VCaP (cell line): Measurements from ENCODE around the gene DSTYK.

Experiments
- H3K27ac ChIP-seq: fragments of 450-650 bp; 2 replicates; pipeline ENCODE4 v1.5.1; 2017
- CTCF ChIP-seq: fragments of 450-650 bp; conservative IDR thresholded peaks from 2 replicates; pipeline ENCODE4 v1.5.1; 2017; ENCODE audit warnings: mild to moderate bottlenecking, moderate library complexity

DSTYK gene

DNA sequence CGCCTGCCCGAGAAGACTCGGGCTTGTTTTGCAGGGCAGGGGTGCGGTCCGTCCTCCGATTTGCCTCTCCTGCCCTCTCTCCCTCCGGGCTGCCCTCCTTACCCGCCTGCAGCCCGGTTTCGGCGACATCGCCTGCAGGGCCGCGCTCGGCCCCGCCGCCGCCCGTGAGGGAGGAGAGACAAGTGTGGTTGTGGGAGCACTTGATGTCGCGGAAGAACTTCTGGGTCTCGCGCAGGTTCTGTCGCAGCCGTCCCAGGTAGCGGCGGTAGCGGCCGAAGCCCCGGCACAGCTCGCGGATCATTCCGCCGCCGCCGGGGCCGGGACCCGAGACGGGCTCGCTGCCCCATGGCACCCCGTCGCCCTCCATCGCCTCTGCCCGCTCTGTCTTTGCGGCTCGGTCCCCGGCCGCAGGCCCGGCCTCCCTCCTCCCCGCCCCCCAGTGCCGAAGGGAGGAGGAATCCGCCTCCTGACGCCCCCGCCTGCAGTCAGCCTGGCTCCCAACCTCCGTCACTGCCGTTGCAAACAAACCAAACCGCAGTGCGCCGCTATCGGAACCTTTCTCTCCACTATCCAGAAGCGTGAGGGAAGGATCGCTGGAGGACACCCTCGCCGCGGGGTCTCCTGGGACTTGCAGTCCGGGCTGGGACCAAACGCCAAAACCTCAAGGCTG, at the start of gene DSTYK:
DSTYK (minus strand) TSS at position 534 of the 670 bp plus-strand sequence; CDS start at position 367, 167 bp downstream.
- peak within 1 kb of the TSS; percentile 90 for H3K27ac ChIP-seq
- no peak for TF ChIP-seq CTCF

DNA sequence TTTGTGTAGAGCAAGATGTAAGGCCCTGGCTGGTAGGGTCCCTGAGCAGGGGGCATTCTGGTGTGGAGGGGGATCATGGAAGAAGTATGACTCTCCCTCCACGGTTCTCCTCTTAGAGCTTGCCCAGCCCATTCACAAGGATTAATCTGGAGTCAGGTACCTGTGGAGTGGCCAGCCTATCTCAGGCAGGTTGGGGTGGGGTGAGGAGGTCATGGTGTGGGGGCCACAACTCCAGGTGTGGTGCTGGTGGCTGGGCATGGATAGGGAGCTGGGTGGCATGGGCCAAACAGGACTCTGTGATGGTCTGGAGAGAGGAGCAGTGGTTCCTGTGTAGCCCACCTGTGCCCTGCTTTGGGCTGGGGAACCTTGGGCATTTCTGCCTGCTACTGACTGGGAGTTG, 48.5 kb upstream of the DSTYK start:
- TF ChIP-seq CTCF = no peak
- no peak overlapping the region for H3K27ac ChIP-seq

- no peak overlapping the region for H3K27ac ChIP-seq
These were observed 47.9 kb upstream of the DSTYK start for GRCh38 chr1:205259324-205259832.

GRCh38 chr1:205258719-205259118, 47.2 kb upstream of the DSTYK start:
- no peak overlapping the region for H3K27ac ChIP-seq
- no peak for TF ChIP-seq CTCF

More at GRCh38 chr1:205259324-205259832, 47.9 kb upstream of the DSTYK start:
- no peak for TF ChIP-seq CTCF

GRCh38 chr1:205258261-205258691, 46.8 kb upstream of the DSTYK start:
- no peak for TF ChIP-seq CTCF
- H3K27ac ChIP-seq = no peak overlapping the region

- H3K27ac ChIP-seq = no peak overlapping the region
- TF ChIP-seq CTCF = no peak
These were observed 46.2 kb upstream of the DSTYK start for GRCh38 chr1:205257735-205258134.

GRCh38 chr1:205256951-205257625, 45.6 kb upstream of the DSTYK start:
- H3K27ac ChIP-seq = no peak overlapping the region
- TF ChIP-seq CTCF = no peak
